B cell (primary cell): ENCODE measurements around the gene BARHL2. TPM values are rescaled to one million over a fixed set of nuclear protein-coding genes. Genes with fewer than 3 reads are reported as not detected.

ENCODE experiments used
- ATAC-seq: fragments of 200-7000 bp; cut with Tn5 transposase; one replicate; pipeline ENCODE4 v1.10.0; 2021; ENCODE audit warnings: low read depth, mild to moderate bottlenecking, moderate number of reproducible peaks, moderate library complexity
- CTCF ChIA-PET: fragments of 350-600 bp; sonication (Branson Sonifier 250); formaldehyde crosslinking; loops from one replicate; lab custom pipeline; 2021; ENCODE audit warnings: antibody characterized with exemption, inconsistent platforms; lab: Charles Lee
- POLR2A ChIA-PET: fragments of 350-600 bp; sonication (Branson Sonifier 250); formaldehyde crosslinking; loops from one replicate; lab custom pipeline; 2021; ENCODE audit warnings: antibody characterized with exemption; lab: Charles Lee
- DNase-seq: peaks from one replicate; pipeline ENCODE4 v3.0.0; 2013
- H2AFZ ChIP-seq: 2 replicates; pipeline ENCODE4 v1.6.1; 2012; ENCODE audit warnings: mild to moderate bottlenecking, low read depth, low read length; ENCODE audit not compliant: insufficient read depth, poor library complexity, severe bottlenecking
- H3K27ac ChIP-seq, 2 donors: 1 replicate in 1 of 2; 2 replicates in 1 of 2; pipeline ENCODE4 v1.5.1; 2012 to 2013; ENCODE audit warnings: low read length in 2 of 2, mild to moderate bottlenecking in 2 of 2, moderate library complexity in 1 of 2
- H3K27me3 ChIP-seq, 4 experiments: fragments of 200-600 bp in 1 of 4; sonication (generic) in 1 of 4; replicated peaks in 1 of 4; 1 replicate in 2 of 4; 2 replicates in 2 of 4; pipeline versions ENCODE4 v1.6.1 to v1.7.0; 2013 to 2016; ENCODE audit warnings: low read length in 3 of 4, mild to moderate bottlenecking in 2 of 4, mixed read lengths in 1 of 4, moderate library complexity in 1 of 4; ENCODE audit not compliant: insufficient read depth in 4 of 4, control insufficient read depth in 3 of 4; ENCODE audit errors: control extremely low read depth in 1 of 4
- H3K36me3 ChIP-seq, 2 experiments: replicated peaks in 1 of 2; 1 replicate in 1 of 2; 2 replicates in 1 of 2; pipeline versions ENCODE4 v1.6.1 to v1.7.1; 2013; ENCODE audit warnings: low read length in 1 of 2; ENCODE audit not compliant: insufficient read depth in 2 of 2, control insufficient read depth in 1 of 2; ENCODE audit errors: control extremely low read depth in 1 of 2, extremely low read depth in 1 of 2
- H3K4me1 ChIP-seq, 2 donors: fragments of 200-600 bp in 1 of 2; sonication (generic) in 1 of 2; 1 replicate in 1 of 2; 2 replicates in 1 of 2; pipeline versions ENCODE4 v1.5.1 to v1.6.1; 2013 to 2017; ENCODE audit warnings: low read length in 2 of 2; ENCODE audit not compliant: control insufficient read depth in 2 of 2, insufficient read depth in 2 of 2
- H3K4me2 ChIP-seq: replicated peaks from 2 replicates; pipeline ENCODE3; 2012; ENCODE audit warnings: mild to moderate bottlenecking, low read depth, low read length; ENCODE audit not compliant: poor library complexity, severe bottlenecking
- H3K4me3 ChIP-seq, 5 experiments: fragments of 200-600 bp in 1 of 5; sonication (generic) in 1 of 5; 1 replicate in 3 of 5; 2 replicates in 2 of 5; pipeline versions ENCODE4 v1.5.1 to v1.7.0; 2011 to 2016; ENCODE audit warnings: low read length in 4 of 5, mild to moderate bottlenecking in 4 of 5, low read depth in 2 of 5, control low read depth in 1 of 5, moderate library complexity in 1 of 5; ENCODE audit not compliant: insufficient read depth in 1 of 5; ENCODE audit errors: control extremely low read depth in 1 of 5, extremely low read depth in 1 of 5
- H3K79me2 ChIP-seq: fragments of 200-600 bp; sonication (generic); one replicate; pipeline ENCODE4 v1.6.0; 2016; ENCODE audit warnings: low read length; ENCODE audit not compliant: control insufficient read depth, insufficient read depth
- H3K9ac ChIP-seq: fragments of 200-600 bp; sonication (generic); 2 replicates; pipeline ENCODE4 v1.6.1; 2017; ENCODE audit warnings: mild to moderate bottlenecking, low read length, moderate library complexity
- H3K9me3 ChIP-seq, 3 donors: one replicate each; pipeline versions ENCODE4 v1.6.1 to v1.7.1; 2013; ENCODE audit warnings: low read length in 2 of 3; ENCODE audit not compliant: control insufficient read depth in 2 of 3, insufficient read depth in 1 of 3; ENCODE audit errors: control extremely low read depth in 1 of 3
- H4K20me1 ChIP-seq: 2 replicates; pipeline ENCODE4 v1.6.0; 2012; ENCODE audit warnings: mild to moderate bottlenecking, low read length; ENCODE audit not compliant: insufficient read depth, control insufficient read depth, poor library complexity, severe bottlenecking
- H3K27ac Mint-ChIP-seq: one replicate; pipeline ENCODE4 v1.8.0; 2021; ENCODE audit warnings: mixed read lengths
- H3K27me3 Mint-ChIP-seq: one replicate; pipeline ENCODE4 v1.8.0; 2021; ENCODE audit warnings: mixed read lengths
- H3K4me1 Mint-ChIP-seq: one replicate; pipeline ENCODE4 v1.8.0; 2021; ENCODE audit warnings: mixed read lengths
- H3K4me3 Mint-ChIP-seq: one replicate; pipeline ENCODE4 v1.8.0; 2021; ENCODE audit warnings: mixed read lengths
- H3K9me3 Mint-ChIP-seq: one replicate; pipeline ENCODE4 v1.8.0; 2022; ENCODE audit warnings: mixed read lengths; ENCODE audit not compliant: insufficient read depth
- EZH2 ChIP-seq: IDR thresholded peaks from 2 replicates; pipeline ENCODE4 v1.6.1; 2012; ENCODE audit warnings: borderline replicate concordance, low read depth, mild to moderate bottlenecking, moderate library complexity, low read length; ENCODE audit not compliant: insufficient read depth, poor library complexity, severe bottlenecking
- WGBS: methylation state at CpG from one replicate; pipeline ENCODE4 v1.1.5; 2013; ENCODE audit warnings: missing lambda C conversion rate; ENCODE audit not compliant: insufficient coverage; 5-methylcytosine and 5-hydroxymethylcytosine counted together
- intact Hi-C: fragments of 100-400 bp; cut with micrococcal nuclease; formaldehyde crosslinking; loops from one replicate; pipeline ENCODE4 v1.10.0; 2022
- polyA plus RNA-seq: library from polyadenylated mRNA; depleted of rRNA; stranded (reverse); fragments of >200 nt; gene quantifications from 2 replicates; pipeline ENCODE4 v1.2.3, GENCODE V29; 2012
- total RNA-seq, 2 donors: library from RNA; stranded (reverse); fragments of 120-200 nt in 1 of 2; gene quantifications; 1 replicate in 1 of 2; 2 replicates in 1 of 2; pipeline versions ENCODE4 v1.2.3 to v1.2.4, GENCODE V29; 2013 to 2022
- TF ChIP-seq, protein P1 (sequence below): fragments of 200-600 bp; IDR thresholded peaks from one replicate; pipeline ENCODE4 v1.8.0; 2022; ENCODE audit warnings: antibody characterized with exemption, mild to moderate bottlenecking

Gene BARHL2
- total and polyA plus RNA-seq, 2 donors (not counting 1 experiment from before 2014, with no cell fraction given) = not detected

DNA sequence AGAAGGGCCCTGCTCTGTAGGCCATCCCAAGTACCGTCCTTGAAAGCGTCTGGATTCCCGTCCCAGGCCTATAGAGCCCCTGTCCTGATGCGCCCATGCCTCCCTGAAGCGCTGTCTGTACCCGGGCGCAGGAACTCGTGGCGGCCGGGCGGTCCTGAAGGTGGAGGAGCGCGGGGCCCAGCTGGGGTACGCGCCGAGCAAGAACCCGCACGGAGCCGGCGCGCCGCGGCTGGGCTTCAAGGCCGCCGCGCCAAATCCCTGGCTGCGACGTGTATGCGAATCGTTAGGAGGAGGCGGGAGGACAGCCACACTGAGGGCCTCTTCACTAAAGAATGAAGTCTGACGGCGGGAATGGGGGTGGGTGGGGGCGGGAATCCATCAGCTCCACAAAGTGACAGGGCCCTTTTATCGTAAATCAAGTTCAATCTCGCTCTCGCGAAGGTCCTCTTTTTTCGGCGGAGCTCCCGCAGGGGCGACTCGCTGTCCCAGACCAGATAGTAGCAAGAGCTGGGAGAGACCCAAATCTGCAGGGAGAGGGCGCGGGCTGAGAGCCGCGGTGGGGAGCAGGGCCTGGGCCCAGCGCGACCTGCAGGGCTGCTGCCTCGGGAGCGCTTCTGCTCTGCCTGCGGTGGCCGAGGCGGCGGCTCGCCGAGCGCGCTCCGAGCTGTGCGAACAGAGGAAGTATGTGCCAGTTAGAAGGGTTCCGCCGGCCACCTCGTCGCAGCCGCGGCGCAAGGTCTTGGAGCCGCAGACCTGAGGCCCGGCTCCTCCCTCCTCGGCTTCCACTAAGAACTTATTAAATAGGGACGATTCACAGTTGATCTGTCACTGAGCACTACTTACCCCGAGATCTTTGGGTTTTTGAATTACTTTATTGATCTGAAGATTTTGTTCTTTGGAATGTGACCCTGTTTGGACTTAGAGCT is 10.4 kb downstream of the BARHL2 start:
- no peaks in the 10 kb centered on the region for H3K9me3 Mint-ChIP-seq
- POLR2A ChIA-PET = interaction anchor here (0.6 kb wide), 1 partner anchor 12 kb away, joined by 8 read pairs; no protein-coding TSS in a partner anchor
- peaks cover 77% of the 10 kb centered on the region for H3K27me3 Mint-ChIP-seq
- H3K27ac Mint-ChIP-seq = no peak overlapping the region
- ATAC-seq (peak; percentile 21), DNase-seq (peak; percentile 57)
- Histone ChIP-seq H3K4me2 (peak overlapping the region; percentile 60), H3K27me3 (peaks cover 0 to 73% (median 66%) of the 10 kb centered on the region in 4 experiments), H3K4me1 (peaks cover 12 to 34% of the 10 kb centered on the region in 2 donors), H3K79me2 (no peaks in the 10 kb centered on the region), H3K9ac (peak overlapping the region; percentile 23), H4K20me1 (no peaks in the 10 kb centered on the region), H3K4me3 (peak overlapping the region in 2 of 5 experiments; percentile 15 to 36), H3K9me3 (peaks cover 0 to 16% (median 0%) of the 10 kb centered on the region in 3 donors), H3K27ac (no peak overlapping the region), H3K36me3 (no peaks in the 10 kb centered on the region), H2AFZ (peak overlapping the region; percentile 2)
- no peak for TF ChIP-seq EZH2
- TF ChIP-seq, protein P1, sequence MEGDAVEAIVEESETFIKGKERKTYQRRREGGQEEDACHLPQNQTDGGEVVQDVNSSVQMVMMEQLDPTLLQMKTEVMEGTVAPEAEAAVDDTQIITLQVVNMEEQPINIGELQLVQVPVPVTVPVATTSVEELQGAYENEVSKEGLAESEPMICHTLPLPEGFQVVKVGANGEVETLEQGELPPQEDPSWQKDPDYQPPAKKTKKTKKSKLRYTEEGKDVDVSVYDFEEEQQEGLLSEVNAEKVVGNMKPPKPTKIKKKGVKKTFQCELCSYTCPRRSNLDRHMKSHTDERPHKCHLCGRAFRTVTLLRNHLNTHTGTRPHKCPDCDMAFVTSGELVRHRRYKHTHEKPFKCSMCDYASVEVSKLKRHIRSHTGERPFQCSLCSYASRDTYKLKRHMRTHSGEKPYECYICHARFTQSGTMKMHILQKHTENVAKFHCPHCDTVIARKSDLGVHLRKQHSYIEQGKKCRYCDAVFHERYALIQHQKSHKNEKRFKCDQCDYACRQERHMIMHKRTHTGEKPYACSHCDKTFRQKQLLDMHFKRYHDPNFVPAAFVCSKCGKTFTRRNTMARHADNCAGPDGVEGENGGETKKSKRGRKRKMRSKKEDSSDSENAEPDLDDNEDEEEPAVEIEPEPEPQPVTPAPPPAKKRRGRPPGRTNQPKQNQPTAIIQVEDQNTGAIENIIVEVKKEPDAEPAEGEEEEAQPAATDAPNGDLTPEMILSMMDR = no peak
- CTCF ChIA-PET = no interaction called here
- peaks cover 12% of the 10 kb centered on the region for H3K4me1 Mint-ChIP-seq
- 8% methylated on average over 62 of the region's 73 CpGs for WGBS
- intact Hi-C loops = no loop called here
- H3K4me3 Mint-ChIP-seq = peak overlapping the region; percentile 11

DNA sequence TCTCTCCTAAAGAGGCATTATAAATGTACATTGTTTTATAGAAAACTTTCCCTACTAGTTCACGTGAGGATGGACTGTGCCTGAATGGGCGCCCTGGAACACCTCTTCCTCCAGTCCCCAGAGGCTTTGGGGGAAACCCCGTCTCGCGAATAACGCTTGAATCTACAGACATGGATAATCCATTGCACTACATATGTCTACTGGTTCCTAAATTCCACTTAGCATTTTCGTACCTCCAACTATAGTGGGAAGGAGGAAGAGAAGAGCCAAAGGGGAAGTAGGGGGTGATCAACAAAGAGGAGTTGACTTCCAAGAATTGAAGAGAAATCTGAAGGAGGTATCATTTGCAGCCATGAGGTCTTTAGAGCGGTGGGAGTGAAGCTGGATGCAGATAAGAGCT is 11.1 kb downstream of the BARHL2 start:
- Histone ChIP-seq H3K4me3 (no peak overlapping the region), H3K4me1 (peaks cover 12 to 33% of the 10 kb centered on the region in 2 donors), H3K27ac (no peak overlapping the region), H2AFZ (no peak overlapping the region), H3K27me3 (peaks cover 0 to 68% (median 62%) of the 10 kb centered on the region in 4 experiments), H3K4me2 (peak overlapping the region; percentile 60), H3K9me3 (peaks cover 0 to 16% (median 0%) of the 10 kb centered on the region in 3 donors), H3K36me3 (no peaks in the 10 kb centered on the region), H3K79me2 (no peaks in the 10 kb centered on the region), H4K20me1 (no peaks in the 10 kb centered on the region), H3K9ac (no peak overlapping the region)
- Mint-ChIP-seq H3K4me3 (peak overlapping the region; percentile 20), H3K9me3 (no peaks in the 10 kb centered on the region), H3K27me3 (peaks cover 78% of the 10 kb centered on the region), H3K4me1 (peaks cover 12% of the 10 kb centered on the region), H3K27ac (no peak overlapping the region)
- DNase-seq = peak; percentile 6
- POLR2A ChIA-PET = no interaction called here
- TF ChIP-seq, protein P1 = no peak
- TF ChIP-seq EZH2 = no peak
- intact Hi-C loops = no loop called here
- ATAC-seq = no peak
- CTCF ChIA-PET = no interaction called here
- WGBS = 18% methylated on average over 2 of the region's 8 CpGs
